Stimulated activated CD4-positive, alpha-beta T cell treated with anti-CD3 and anti-CD28 coated beads, Interleukin-1b, Interleukin-23, amount 100 ng/mL, for 1 hour (primary cell): ENCODE results near the gene MUC12.
"Not testable (repeated sequence)": the region's sequence is repeated elsewhere in the genome, so short reads cannot be mapped to it uniquely, and the experiment has no call there.

Experiments used
- DNase-seq, 2 donors: peaks; one replicate each; pipeline ENCODE4 v3.0.0-alpha.2; 2020; ENCODE audit warnings: low read depth in 2 of 2

The MUC12 gene

DNA sequence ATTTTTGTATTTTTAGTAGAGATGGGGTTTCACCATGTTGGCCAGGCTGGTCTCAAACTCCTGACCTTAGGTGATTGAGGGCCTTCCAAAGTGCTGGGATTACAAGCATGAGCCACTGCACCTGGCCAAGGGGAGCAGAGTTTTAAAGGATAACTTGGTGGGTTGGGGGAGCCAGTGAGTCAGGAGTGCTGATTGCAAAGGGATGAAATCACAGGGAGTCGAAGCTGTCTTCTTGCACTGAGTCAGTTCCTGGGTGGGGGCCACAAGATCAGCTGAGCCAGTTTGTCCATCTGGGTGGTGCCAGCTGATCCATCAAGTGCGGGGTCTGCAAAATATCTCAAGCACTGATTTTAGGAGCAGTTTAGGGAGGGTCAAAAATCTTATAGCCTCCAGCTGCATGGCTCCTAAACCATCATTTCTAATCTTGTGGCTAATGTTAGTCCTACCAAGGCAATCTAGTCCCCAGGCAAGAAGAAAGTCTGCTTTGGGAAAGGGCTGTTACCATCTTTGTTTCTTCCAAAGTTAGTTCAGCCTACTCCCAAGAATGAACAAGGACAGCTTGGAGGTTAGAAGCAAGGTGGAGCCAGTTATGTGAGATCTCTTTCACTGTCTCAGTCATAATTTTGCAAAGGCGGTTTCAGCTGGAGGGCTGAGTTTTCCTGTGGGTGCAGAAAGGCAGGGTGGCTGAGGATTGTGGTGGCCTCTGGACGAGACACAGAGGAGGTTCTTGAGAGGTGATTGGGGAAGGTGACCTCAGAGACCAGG, 15.8 kb downstream of the MUC12 start:
- not testable (repeated sequence) for DNase-seq

DNA sequence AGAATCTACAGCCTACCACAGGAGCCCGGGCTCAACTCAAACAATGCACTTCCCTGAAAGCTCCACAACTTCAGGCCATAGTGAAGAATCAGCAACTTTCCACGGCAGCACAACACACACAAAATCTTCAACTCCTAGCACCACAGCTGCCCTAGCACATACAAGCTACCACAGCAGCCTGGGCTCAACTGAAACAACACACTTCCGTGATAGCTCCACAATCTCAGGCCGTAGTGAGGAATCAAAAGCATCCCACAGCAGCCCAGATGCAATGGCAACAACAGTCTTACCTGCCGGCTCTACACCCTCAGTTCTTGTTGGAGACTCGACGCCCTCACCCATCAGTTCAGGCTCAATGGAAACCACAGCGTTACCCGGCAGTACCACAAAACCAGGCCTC, 22.3 kb downstream of the MUC12 start:
- no peak for DNase-seq

DNA sequence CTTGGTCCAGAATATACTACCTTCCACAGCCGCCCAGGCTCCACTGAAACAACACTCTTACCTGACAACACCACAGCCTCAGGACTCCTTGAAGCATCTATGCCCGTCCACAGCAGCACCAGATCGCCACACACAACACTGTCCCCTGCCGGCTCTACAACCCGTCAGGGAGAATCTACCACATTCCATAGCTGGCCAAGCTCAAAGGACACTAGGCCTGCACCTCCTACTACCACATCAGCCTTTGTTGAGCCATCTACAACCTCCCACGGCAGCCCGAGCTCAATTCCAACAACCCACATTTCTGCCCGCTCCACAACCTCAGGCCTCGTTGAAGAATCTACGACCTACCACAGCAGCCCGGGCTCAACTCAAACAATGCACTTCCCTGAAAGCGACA, 22.9 kb downstream of the MUC12 start:
- DNase-seq: not testable (repeated sequence)

DNA sequence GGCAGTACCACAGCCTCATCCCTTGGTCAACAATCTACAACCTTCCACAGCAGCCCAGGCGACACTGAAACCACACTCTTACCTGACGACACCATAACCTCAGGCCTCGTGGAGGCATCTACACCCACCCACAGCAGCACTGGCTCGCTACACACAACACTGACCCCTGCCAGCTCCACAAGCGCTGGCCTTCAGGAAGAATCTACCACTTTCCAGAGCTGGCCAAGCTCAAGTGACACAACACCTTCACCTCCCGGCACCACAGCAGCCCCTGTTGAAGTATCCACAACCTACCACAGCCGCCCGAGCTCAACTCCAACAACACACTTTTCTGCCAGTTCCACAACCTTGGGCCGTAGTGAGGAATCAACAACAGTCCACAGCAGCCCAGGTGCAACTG, 25.3 kb downstream of the MUC12 start:
- not testable (repeated sequence) for DNase-seq

DNA sequence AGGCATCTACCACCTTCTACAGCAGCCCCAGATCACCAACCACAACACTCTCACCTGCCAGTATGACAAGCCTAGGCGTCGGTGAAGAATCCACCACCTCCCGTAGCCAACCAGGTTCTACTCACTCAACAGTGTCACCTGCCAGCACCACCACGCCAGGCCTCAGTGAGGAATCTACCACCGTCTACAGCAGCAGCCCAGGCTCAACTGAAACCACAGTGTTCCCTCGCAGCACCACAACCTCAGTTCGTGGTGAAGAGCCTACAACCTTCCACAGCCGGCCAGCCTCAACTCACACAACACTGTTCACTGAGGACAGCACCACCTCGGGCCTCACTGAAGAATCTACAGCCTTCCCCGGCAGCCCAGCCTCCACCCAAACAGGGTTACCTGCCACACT, 29.2 kb downstream of the MUC12 start:
- DNase-seq: not testable (repeated sequence)

DNA sequence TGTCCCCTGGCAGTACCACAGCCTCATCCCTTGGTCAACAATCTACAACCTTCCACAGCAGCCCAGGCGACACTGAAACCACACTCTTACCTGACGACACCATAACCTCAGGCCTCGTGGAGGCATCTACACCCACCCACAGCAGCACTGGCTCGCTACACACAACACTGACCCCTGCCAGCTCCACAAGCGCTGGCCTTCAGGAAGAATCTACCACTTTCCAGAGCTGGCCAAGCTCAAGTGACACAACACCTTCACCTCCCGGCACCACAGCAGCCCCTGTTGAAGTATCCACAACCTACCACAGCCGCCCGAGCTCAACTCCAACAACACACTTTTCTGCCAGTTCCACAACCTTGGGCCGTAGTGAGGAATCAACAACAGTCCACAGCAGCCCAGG, 30.0 kb downstream of the MUC12 start:
- not testable (repeated sequence) for DNase-seq

DNA sequence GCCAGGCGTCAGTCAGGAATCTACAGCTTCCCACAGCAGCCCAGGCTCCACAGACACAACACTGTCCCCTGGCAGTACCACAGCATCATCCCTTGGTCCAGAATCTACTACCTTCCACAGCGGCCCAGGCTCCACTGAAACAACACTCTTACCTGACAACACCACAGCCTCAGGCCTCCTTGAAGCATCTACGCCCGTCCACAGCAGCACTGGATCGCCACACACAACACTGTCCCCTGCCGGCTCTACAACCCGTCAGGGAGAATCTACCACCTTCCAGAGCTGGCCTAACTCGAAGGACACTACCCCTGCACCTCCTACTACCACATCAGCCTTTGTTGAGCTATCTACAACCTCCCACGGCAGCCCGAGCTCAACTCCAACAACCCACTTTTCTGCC, 30.7 kb downstream of the MUC12 start:
- not testable (repeated sequence) for DNase-seq

DNA sequence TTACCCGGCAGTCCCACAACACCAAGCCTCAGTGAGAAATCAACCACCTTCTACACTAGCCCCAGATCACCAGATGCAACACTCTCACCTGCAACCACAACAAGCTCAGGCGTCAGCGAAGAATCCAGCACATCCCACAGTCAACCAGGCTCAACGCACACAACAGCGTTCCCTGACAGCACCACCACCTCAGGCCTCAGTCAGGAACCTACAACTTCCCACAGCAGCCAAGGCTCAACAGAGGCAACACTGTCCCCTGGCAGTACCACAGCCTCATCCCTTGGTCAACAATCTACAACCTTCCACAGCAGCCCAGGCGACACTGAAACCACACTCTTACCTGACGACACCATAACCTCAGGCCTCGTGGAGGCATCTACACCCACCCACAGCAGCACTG, 33.0 kb downstream of the MUC12 start:
- not testable (repeated sequence) for DNase-seq

DNA sequence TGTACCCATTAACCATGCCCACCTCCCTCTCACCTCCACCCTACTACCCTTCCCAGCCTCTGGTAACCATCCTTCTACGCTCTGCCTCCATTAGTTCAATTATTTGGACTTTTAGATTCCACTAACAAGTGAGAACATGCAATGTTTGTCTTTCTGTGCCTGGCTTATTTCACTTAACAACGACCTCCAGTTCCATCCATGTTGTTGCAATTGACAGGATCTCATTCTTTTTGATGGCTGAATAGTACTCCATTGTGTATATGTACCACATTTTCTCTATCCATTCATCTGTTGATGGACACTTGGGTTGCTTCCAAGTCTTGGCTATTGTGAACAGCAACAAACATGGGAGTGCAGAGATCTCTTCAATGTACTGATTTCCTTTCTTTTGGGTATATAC, 38.0 kb downstream of the MUC12 start:
- DNase-seq: not testable (repeated sequence)

DNA sequence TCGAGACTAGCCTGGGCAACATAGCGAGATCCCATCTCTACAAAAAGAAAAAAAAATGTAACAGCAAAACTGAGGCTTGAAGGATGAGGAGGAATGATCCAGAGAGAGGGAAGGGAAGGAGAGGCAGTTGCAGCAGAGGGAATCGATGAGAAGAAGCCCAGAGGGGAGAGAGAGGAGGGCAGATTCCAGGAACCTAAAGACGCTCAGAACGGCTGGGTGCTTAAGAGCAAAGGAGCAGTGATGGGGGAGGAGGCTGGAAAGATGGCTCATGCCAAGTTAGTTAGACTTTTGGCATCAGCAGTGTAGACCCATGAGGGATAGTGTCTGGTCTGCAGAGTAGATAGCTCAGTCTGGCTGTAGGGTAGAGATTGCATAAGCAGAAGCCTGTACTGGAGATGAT, 40.3 kb downstream of the MUC12 start:
- DNase-seq: no peak

DNA sequence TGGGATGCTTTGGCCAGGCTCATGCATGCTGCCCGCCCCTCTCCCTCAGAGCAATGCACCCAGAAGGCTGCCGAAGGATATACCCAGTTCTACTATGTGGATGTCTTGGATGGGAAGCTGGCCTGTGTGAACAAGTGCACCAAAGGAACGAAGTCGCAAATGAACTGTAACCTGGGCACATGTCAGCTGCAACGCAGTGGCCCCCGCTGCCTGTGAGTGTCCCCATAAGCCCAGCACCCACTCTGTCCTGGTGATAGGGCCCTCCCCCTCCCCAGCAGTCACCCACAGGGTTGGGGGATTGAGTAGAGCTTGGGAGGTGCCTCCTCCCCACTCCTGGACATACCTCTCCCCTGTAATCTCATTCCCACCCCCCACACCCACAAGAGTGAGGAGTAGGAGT, 43.6 kb downstream of the MUC12 start:
- no peak for DNase-seq

DNA sequence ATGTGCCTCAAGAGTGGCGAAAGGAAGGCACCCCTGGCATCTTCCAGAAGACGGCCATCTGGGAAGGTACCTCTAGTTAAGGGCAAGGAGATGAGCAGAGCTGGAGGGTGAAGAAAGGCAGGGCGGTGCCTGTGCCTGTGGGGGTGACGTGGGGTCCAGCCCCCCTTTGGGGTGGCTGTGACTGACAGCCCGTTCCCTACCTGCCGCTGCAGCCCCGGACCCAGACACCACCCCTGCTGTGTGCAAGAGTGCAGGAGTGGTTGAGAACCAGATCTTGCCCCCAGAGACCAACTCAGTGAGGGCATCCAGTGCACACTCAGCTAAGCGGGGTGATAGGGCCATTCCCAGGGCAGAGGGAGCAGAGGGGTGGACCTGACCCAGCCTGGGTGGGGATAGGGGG, 46.3 kb downstream of the MUC12 start:
- no peak for DNase-seq

DNA sequence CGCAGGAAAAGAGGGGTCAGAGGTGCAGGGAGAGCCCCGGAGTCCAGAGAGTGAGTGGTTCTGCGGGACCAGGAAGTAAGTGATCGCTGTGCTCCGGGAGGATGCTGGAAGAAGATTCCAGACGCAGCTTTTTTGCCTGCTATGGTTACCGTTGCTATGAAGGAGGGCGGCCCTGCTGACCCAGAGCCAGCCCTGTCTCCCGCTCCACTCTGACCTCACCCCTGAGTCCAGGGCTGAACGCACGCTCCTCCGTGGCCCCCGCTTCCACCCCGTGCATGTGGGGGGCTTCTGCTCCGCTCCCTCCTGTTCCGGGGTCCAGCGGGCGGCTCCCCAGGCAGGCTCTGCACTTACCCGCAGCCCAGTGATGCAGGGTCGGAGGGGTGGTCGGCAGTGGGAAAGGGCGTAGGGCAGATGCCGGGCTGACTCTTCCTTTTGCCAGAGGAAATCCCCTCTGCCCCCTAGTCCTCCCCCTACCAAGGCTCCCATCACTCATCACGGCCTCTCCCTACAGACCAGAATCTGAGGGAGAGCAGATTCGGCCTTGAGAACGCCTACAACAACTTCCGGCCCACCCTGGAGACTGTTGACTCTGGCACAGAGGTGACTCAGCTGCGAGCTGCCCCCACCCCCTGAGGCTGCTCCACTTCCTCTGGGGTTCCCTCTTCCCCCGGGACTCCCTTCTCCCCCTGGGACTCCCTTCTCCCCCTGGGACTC, 47.9 kb downstream of the MUC12 start:
- DNase-seq: peak; percentile 31 to 46

DNA sequence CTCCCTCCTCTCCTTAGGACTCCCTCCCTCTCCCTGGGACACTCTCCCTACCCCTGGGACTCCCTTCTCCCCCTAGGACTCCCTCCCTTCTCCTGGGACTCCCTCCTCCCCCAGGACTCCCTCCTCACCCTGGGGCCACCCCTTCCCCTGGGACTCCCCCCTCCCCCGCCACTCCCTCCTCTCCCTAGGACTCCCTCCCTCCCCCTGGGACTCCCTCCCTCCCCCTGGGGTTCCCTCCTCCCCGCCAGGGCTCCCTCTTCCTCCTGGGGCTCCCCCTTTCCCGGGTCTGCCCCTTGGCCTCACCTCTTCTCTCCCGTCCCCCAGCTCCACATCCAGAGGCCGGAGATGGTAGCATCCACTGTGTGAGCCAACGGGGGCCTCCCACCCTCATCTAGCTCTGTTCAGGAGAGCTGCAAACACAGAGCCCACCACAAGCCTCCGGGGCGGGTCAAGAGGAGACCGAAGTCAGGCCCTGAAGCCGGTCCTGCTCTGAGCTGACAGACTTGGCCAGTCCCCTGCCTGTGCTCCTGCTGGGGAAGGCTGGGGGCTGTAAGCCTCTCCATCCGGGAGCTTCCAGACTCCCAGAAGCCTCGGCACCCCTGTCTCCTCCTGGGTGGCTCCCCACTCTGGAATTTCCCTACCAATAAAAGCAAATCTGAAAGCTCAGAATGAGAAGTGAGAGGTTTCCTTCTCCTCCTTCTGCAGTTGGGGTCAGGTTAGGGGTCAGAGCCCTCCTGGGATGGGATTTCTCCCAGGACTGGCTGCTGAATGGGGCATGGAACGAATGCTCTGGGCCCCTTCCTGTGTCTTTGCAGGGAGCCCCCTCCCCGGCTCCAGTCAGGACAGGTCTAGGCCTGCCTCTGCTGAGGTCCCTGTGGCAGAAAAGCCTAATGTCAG, 49.2 kb downstream of the MUC12 start:
- DNase-seq: no peak

DNA sequence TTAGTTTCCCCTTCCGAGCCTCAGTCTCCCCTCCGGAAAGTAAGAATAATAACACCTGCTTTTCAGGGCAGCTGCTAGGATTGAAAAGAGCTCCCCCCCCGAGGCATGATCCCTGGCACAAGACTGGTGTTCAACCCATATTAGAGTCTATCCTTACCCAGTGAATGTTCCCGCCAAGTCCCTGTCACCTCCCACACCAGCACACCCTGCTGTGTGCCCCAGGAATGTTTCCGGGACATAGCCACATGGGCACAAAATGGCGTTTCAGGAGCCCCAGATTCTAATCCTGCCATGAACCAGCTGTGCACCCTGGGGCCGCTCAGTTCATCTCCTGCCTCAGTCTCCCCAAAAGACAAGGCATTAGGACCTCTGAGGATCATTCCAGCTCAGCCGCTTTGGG, 51.1 kb downstream of the MUC12 start:
- no peak for DNase-seq

DNA sequence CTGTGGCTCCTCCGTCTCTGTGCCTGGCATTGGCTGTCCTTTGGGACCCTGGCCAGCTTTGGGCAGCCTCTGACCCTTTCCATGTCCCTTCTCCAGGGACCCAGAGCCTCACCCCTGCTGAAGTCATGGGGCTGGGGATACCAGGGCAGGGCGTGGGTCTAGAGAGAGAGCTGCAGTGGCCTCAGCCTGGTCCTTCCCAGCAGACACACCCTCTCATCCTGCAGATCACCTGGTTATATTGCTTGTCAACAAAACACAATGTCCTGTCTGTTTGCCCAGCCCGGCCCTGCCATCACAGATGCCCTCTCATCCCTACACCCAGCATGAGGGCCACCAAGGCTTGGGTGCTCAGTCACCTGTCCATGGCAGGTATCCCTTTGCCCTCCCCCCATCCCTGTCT, 52.3 kb downstream of the MUC12 start:
- DNase-seq: no peak

DNA sequence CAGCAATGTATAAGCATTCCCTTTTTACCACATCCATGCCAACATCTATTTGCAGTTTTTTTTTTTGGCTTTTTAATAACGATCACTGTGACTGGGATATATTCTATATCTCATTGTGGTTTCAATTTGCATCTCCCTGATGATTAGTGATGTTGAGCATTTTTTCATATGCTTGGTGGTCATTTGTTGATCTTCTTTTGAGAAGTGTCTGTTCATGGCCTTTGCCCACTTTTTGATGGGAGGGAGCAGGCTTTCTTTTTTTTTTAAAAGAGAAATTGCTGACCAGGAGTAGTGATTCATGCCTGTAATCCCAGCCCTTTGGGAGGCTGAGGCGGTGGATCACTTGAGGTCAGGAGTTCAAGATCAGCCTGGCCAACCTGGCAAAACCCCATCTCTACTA, 54.5 kb downstream of the MUC12 start:
- DNase-seq: no peak

DNA sequence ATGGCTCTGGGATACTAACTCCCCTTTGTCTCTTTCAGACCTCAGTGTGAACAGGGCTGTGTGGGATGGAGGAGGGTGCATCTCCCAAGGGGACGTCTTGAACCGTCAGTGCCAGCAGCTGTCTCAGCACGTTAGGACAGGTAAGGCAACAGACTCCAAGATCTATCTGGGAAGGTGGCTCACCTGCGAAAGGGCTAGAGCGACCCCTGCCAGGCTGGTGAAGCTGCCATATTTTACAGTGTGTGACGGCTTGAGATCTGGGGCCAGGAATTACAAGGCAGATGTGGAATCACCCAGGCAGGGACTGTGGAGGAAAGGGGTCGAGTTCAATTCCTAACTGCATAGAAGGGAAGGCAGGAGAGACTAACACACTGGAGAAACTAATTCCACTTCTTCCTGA, 61.7 kb downstream of the MUC12 start:
- no peak for DNase-seq

DNA sequence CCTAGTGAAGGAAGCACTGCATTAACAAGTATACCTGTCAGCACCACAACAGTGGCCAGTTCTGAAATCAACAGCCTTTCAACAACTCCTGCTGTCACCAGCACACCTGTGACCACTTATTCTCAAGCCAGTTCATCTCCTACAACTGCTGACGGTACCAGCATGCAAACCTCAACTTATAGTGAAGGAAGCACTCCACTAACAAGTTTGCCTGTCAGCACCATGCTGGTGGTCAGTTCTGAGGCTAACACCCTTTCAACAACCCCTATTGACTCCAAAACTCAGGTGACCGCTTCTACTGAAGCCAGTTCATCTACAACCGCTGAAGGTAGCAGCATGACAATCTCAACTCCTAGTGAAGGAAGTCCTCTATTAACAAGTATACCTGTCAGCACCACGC, 66.6 kb downstream of the MUC12 start:
- no peak for DNase-seq

DNA sequence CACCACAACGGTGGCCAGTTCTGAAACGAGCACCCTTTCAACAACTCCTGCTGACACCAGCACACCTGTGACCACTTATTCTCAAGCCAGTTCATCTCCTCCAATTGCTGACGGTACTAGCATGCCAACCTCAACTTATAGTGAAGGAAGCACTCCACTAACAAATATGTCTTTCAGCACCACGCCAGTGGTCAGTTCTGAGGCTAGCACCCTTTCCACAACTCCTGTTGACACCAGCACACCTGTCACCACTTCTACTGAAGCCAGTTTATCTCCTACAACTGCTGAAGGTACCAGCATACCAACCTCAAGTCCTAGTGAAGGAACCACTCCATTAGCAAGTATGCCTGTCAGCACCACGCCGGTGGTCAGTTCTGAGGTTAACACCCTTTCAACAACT, 71.9 kb downstream of the MUC12 start:
- DNase-seq: not testable (repeated sequence)

DNA sequence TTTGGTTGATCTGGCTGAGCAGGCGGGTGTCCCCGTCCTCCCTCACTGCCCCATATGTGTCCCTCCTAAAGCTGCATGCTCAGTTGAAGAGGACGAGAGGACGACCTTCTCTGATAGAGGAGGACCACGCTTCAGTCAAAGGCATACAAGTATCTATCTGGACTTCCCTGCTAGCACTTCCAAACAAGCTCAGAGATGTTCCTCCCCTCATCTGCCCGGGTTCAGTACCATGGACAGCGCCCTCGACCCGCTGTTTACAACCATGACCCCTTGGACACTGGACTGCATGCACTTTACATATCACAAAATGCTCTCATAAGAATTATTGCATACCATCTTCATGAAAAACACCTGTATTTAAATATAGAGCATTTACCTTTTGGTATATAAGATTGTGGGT, 89.0 kb downstream of the MUC12 start:
- peak in 1 of 2 donors; percentile 21 for DNase-seq

DNA sequence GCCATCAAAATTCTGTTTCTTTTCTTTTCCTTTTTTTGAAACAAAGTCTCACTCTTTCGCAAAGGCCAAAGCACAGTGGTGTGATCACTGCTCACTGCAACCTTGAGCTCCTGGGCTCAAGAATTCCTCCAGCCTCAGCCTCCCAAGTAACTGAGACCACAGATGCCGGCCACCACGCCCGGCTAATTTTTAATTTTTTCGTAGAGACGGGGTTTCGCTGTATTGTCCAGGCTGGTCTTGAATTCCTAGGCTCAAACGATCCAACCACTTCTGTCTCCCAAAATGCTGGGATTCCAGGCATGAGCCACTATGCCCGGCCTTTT, 90.2 kb downstream of the MUC12 start:
- no peak for DNase-seq

DNA sequence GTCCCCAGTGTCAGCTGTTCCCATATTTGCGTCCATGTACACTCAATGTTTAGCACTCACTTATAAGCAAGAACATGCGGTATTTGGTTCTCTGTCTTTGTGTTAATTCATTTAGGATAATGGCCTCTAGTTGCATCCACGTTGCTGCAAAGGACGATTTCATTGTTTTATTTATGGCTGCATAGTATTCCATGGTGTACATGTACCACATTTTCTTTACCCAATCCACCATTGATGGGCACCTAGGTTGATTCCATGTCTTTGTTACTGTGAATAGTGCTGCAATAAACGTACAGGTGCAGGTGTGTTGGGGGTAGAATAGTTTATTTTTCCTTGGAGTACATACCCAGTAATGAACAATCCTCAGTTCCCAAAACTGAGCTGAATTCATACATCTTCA, 91.6 kb downstream of the MUC12 start:
- no peak for DNase-seq
